Measurements from ENCODE around the gene FHIT.

- no peak for TF ChIP-seq CTCF (conservative IDR thresholded peaks at IDR 0.05)
- TF ChIP-seq EZH2 (IDR thresholded peaks at IDR 0.05; ENCODE audit: low read depth): no peak
These were observed 547.1 kb downstream of the FHIT start for GRCh38 chr3:60703956-60704736.

All from PC-9 (cell line).